Measurements from ENCODE around the gene PF4V1. TPM values are rescaled to one million over a fixed set of nuclear protein-coding genes. Genes with fewer than 3 reads are reported as not detected.
A peak's percentile ranks its signal among the peaks of the same experiment; 100 is the strongest.

Gene PF4V1, protein sequence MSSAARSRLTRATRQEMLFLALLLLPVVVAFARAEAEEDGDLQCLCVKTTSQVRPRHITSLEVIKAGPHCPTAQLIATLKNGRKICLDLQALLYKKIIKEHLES
- not detected for total RNA-seq
- long read RNA-seq, donor 1, result 0 reads
- long read RNA-seq, donor 2, result 0 reads

DNA sequence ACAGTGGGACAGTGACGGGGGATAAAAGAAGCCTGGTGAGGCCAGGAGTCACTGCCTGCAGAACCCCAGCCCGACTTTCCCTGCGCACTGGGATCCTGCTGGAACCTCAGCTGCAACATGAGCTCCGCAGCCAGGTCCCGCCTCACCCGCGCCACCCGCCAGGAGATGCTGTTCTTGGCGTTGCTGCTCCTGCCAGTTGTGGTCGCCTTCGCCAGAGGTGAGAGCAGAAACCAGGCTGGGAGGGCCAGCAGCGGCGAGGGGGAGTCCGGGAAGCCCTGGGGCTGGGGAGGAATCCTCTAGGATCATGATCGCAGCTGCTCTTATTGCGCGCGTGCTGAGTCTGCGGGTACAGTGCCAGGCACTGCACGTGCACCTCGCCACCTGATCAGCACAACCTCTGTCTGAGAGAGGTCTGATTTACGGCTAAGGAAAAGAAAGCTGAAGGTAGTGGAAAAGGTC lies at the start of gene PF4V1:
Gene PF4V1, plus strand, starts transcription at position 51 of the 459 bp plus-strand sequence. Its CDS starts 67 bp downstream, at position 118.
- intact Hi-C loops (cut with DNase I), result no loop called here
- DNase-seq (ENCODE audit: low spot score), result no peak

DNA sequence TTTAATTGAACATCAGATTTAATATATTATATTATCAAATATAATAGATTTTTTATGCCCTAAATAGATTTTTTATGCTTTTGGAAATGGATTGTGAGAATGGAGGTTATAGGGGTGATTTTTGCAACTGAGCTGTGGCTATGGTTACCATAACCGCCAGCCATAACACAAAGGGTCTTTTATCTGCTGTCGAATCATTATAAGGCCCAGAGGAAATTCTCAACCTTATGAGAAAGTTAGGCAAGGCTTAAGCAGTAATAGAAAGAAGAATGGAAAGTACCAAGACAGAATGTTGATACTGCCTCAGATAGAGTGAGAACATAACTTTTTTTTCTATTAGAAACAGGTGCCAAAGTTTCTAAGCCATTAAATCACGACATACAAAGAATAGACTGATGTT lies 42.9 kb upstream of the PF4V1 start:
- no peak for DNase-seq (ENCODE audit: low spot score)
- intact Hi-C loops (cut with DNase I), result no loop called here

DNA sequence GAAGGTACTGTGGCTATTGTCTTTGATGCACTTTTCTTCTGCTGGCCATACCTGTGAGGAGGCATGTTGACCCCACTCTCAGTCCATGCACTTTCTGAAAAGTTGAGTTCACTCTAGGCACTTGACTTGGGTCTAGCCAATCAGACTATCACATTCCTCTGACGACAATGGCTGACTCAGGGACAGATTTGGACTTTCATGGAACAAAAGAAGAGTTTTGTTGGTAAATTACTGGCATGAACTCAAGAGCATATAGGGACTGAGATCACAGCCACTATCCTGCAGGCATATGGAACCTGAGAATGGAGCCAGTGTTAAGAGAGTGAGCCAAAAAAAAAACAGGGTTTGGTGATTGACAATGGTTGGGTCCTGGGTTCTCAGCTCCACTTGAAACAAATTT lies 41.3 kb upstream of the PF4V1 start:
- DNase-seq (ENCODE audit: low spot score), result no peak
- intact Hi-C loops (cut with DNase I), result no loop called here

DNA sequence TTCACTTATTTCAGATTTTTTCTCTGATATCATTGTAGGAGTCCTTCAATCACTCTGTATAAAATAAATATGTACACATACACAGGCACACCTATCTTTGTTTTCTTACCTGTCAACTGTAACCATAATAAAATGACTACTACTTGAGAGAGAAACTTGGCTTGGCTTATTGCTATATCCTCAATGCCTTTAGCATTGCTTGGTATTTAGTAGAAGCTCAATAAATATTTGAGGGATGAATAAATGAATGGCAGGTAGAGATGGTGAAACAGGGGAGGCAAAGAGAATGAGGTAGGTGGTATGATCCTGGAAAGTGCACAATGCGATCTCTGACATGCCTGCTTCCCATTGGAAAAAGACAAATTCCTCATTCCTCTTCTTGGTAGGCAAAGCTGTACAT lies 38.4 kb upstream of the PF4V1 start:
- intact Hi-C loops (cut with DNase I), result no loop called here
- no peak for DNase-seq (ENCODE audit: low spot score)

DNA sequence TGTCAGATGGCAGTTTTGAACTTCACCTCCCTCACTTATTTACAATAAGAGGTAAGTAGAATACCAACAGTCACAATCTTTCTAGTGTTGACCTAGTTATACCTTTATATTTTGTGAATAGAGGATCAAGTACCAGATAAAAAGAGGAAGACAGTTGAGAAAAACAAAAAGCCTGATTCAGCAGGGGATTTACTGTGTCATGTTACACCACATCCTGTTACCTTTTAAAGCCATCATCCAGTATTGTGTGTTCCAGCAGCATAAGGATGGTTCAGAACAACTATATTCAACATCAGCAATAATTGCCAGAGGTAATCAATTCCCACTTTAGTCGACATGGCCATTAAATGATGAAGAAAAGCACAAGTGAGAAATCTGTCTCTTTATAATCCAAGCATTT lies 38.0 kb upstream of the PF4V1 start:
- intact Hi-C loops (cut with DNase I), result no loop called here
- DNase-seq (ENCODE audit: low spot score), result no peak

DNA sequence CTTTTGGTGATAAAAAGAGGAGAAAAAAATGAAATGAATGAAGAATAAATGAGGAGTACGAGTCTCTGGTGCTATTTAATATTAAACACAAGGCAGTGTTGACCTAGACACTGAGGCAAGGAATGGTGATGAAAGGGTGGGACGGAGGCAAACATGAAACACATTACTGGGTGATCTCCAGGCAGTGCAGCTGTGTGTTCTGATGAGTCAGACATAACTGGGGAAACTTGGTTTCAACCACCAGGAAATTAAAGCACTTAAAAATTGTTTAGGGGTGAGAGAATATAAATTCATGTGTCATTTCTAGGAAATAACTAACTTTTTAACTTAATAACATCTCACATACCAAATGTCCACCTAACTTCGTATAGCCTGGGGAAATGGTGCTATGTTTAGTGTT lies 36.3 kb upstream of the PF4V1 start:
- DNase-seq (ENCODE audit: low spot score), result no peak
- intact Hi-C loops (cut with DNase I), result no loop called here

DNA sequence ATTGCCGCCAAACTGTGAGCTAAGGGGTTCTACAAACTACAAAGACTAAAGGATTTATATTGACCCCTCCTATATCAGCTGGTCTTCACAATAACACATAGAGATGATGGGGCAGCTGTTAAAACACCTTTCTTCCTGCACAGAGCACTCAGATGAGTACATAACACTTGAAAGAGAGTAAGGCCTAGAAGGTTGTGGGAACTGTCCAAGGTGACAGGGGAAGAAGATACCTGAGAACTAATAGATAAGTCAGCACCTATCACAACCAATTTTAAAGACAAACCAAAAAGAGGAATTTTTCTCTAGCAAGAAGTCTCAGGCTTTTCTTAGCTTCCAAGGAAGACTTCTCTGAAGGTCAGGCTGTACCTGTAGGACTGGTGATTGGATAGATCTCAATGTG lies 35.8 kb upstream of the PF4V1 start:
- intact Hi-C loops (cut with DNase I), result no loop called here
- no peak for DNase-seq (ENCODE audit: low spot score)

DNA sequence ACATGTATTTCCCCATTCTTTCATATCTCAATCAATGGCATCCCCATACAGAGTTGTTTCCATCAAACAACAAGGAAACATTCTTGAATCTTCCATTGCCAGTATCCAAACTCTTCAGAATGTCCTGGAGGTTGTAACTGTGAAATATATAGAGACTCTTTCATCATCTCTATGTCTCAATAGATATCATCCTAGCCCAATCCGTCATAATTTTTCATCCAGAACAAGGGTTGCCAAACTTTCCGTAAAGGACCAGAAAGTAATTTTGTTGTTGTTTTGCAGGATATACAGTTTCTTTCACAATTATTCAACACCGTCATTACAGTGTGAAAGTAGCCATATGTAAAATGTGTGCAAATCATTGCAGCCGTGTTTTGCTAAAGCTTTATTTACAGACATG lies 31.8 kb upstream of the PF4V1 start:
- intact Hi-C loops (cut with DNase I), result no loop called here
- DNase-seq (ENCODE audit: low spot score), result no peak

DNA sequence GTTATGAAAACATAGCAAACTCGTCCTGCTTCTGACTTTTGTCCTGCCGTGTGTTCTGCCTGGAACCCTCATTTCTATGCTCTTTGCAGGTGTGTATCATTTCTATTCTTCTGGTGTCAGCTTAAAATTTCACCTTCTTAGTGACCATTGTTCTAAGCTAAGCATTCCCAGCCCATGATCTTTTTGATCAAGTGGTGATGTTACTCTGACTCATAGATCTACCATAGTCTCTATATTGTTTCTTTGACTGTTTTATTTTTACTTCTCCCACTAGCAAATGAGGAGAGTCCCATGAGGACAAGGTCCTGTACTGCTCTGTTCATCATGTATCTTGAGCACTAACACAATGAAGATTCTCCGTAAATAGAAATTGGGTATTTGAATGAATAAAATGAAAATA lies 30.7 kb upstream of the PF4V1 start:
- intact Hi-C loops (cut with DNase I), result no loop called here

DNA sequence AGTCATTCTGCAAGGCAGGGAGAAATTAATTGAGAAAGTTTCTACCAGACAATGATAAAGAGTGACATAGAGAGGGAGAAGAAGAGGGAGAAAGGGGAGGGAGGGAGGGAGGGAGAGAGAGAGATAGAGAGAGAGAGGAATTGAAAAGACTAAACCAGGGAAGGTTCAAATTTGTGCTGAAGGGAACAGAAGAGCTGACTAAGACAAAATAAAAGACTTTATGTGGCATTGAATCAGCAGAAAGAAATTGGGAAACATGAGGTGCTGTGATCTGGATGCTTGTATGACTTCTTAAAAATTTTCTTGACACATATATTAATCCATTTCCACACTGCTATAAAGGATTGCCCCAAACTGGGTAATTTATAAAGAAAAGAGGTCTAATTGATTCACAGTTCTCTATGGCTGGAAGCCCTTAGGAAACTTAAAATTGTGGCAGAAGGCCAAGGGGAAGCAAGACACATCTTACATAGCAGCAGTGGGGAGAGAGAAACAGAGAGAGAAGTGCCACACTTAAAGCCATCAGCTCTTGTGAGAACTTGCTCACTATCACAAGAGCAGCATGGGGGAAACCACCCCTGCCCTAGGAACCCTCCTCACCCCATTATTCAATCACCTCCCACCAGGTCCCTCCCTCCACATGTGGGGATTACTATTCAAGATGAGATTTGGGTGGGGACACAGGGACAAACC lies 30.1 kb upstream of the PF4V1 start:
- intact Hi-C loops (cut with DNase I), result no loop called here
- no peak for DNase-seq (ENCODE audit: low spot score)

More for the DNA sequence above, 30.7 kb upstream of the PF4V1 start:
- no peak for DNase-seq (ENCODE audit: low spot score)

DNA sequence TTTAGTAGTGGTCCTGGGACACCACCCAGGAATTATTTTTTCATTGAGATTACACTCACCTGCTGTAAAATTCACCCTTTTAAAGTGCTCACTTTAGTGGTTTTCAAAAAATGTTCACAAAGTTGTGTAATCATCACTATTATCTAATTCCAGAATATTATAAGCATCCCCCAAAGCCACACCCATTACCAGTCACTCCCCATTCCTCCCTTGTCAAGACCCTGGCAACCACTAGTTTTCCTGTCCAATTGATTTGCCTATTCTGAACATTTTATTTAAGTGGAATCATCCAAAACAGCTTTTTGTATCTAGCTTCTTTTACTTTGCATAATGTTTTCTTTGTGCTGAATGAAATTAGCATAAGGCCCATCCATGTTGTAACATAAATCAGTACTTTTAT lies 29.3 kb upstream of the PF4V1 start:
- intact Hi-C loops (cut with DNase I), result no loop called here
- no peak for DNase-seq (ENCODE audit: low spot score)

DNA sequence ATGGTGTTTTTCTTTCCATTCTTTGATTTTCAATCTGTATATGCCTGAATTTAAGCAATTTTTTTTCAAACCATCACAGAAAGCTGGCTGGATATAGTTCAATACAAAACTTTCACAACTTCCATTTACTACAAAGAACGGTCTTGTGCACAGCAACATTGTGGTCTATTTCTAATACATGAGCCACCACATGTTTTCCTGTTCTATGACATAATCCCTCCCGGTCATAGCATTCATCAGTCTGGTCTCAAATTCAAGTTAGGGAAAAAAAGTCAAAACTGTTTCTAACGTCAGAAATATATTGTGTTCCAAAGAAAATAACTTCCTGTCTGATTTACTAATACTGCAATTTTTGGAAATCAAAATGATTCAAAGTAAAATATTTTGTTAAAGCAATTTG lies 24.1 kb upstream of the PF4V1 start:
- DNase-seq (ENCODE audit: low spot score), result no peak
- intact Hi-C loops (cut with DNase I), result no loop called here

DNA sequence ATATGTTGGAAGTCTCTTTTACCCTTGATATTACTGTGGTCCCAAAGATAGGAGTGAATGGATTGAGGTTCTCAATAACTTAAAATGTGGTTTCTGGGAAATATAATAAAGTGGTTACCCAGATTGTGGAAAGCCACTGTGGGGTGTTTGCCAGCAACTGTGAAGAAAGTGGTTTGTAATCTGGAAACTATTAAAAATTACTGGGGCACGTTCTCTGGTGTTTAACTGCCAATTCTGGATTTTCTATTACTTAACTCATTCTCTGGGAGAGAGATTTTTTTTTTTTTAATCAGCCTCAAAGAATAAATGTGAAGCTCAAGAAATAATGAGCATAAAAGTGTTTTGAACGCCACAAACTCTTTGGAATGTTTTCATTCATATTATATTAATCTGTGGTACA lies 21.5 kb upstream of the PF4V1 start:
- intact Hi-C loops (cut with DNase I), result no loop called here
- DNase-seq (ENCODE audit: low spot score), result no peak

DNA sequence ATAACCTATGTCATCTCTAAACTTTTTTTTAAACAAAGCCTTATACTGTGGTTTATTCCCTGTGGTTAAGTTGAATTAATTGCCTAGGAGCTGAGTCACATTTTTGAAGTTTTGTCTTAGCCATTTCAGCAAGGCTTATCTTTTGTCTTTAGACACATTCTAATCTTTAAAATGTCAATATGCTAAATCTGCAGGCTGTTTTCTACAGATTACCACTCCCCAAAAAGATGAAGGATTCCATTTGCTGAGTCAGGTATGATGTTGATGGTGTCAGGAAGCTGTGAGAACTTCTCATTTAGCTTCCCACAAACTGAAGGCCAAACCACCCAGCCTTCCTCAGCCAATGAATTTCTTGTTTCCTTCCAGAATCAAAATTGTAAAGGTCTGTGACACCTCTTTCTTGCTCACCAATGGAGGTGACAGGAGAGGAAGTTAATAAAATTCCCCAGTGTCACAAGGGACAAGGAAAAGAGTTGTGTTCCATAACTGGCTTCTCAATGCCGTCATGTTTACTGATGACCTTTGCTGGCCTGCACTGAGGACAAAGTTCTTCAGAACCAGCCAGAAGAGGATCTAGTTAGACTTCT lies 20.4 kb upstream of the PF4V1 start:
- intact Hi-C loops (cut with DNase I), result no loop called here
- DNase-seq (ENCODE audit: low spot score), result no peak

DNA sequence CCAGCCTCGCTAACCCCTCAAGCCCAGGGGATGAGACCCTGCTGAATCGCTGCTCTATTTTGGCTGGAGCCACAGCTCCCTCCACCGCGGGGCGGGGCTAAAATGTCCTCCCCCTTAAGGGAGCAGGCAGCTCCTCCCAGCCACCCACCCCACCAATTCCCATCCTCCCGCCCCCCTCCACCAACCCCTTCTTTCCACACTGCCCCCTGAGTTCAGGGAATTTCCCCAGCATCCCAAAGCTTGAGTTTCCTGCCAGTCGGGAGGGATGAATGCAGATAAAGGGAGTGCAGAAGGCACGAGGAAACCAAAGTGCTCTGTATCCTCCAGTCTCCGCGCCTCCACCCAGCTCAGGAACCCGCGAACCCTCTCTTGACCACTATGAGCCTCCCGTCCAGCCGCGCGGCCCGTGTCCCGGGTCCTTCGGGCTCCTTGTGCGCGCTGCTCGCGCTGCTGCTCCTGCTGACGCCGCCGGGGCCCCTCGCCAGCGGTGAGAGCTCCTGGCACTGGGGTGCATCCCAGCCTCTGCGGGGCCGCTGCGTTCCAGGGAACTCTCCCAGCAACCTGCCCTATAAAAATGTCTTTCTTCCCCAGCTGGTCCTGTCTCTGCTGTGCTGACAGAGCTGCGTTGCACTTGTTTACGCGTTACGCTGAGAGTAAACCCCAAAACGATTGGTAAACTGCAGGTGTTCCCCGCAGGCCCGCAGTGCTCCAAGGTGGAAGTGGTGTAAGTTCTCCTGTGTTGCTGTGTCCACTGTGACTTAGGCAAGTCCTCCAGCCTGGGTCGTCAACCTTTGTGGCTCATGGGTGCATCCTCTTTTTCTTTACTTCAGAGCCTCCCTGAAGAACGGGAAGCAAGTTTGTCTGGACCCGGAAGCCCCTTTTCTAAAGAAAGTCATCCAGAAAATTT lies 16.5 kb upstream of the PF4V1 start, which contains the start of gene CXCL6:
Gene CXCL6, plus strand, starts transcription at position 306 of the 907 bp plus-strand sequence. Its CDS starts 73 bp downstream, at position 379.
- peak; percentile 83 for DNase-seq (ENCODE audit: low spot score)
- intact Hi-C loops (cut with DNase I), result no loop called here

DNA sequence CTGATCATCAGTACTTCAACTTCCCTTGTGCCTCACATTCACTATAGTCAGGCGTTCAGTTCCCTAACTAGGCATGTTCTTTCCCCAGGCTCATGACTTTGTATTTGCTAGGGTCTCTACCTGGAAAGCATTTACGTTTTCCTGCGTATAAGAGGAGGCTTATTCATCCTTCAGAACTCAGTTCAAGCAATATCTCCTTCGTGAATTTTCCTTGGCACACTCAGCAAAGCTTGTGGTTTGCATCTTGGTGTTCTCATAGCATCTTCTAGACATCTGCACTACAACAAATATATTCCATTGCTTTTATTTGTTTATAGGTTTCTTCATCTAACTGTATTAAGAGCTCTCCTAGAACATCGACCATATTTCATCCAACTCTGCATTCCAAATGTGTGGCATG lies 14.0 kb upstream of the PF4V1 start:
- no peak for DNase-seq (ENCODE audit: low spot score)
- intact Hi-C loops (cut with DNase I), result no loop called here

DNA sequence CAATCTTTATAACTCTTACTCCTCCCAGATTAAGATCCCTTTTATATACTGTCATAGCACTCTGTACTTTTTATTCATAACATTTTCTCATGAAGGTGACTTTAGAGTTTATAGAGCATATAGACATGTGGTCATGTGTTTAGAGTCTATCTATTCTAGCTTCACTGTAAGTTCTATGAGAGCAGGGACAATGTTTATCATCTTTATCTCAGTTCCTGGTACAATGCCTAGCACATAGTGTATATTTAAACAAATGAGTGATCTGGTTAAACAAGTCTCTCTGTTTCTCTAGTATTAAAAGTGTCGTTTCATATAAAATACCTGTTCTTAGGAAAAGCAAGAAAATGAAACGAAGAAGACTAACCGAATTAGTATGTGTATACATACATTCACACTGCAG lies 13.4 kb upstream of the PF4V1 start:
- no peak for DNase-seq (ENCODE audit: low spot score)
- intact Hi-C loops (cut with DNase I), result no loop called here

DNA sequence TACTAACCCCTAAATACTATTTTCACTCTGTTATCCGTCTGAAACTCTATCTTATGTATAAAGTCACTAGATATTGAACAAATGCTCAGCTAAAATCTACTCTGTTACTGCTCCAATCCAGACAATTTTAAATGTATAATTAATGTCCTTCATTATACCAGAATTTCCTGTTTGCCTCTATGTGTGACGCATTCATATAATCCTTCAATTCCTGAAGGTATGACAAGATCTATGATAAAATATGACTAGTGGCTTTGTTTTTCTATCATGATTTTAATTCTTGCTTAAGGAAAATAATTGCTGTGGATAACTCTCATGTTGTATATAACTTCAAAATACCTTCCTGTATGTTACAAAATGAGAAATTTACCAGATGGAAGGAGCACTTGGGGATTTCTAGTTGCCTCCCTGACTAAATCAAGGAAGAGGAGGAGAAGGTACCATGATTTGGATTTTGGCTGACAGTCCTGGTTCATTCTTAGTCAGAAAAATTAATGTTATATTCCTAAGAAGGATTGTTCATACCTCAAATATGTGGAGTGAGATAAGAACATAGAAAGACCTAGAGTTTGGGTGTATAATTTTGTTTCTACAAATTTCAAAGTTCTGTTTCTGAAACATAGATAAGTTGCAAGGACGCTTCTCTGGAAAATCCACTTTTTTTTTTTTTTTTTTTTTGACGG lies 11.7 kb upstream of the PF4V1 start:
- intact Hi-C loops (cut with DNase I), result no loop called here

DNA sequence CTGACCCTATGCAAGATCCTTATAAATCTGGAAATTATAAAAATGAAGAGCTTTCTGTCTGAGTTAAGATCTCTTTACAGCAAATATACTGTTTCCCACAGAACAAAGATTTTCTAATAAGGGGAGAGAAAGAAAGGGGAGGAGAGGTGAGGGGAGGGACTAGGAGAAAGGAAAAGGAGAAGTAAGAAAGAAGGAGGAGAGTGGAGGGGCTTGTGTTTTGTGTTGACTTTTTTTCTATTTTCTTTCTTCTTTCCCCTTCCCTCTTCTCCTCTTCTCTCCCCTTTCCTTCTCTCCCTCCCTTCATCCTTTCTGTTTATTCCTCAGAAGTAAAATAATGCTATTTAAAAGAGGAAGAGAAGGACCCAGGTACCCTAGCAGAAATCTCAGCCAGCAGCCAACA lies 10.4 kb upstream of the PF4V1 start:
- no peak for DNase-seq (ENCODE audit: low spot score)
- intact Hi-C loops (cut with DNase I), result no loop called here

More for the DNA sequence above, 11.7 kb upstream of the PF4V1 start:
- no peak for DNase-seq (ENCODE audit: low spot score)
